Measurements from ENCODE around the gene MTARC1. TPM values are rescaled to one million over a fixed set of nuclear protein-coding genes. Genes with fewer than 3 reads are reported as not detected.

The MTARC1 gene
- 0.37 and 0.39 TPM in 2 replicates for total RNA-seq

GRCh38 chr1:220786337-220787068 lies at the start of gene MTARC1:
MTARC1 (plus strand) TSS chr1:220786913; CDS start chr1:220786945, 32 bp downstream.

GRCh38 chr1:220748089-220748934 lies 38.4 kb upstream of the MTARC1 start, which contains the start of gene MTARC2:
MTARC2 (plus strand) TSS chr1:220748322; CDS start chr1:220748532, 210 bp downstream.

Other genes with a start within 250 kb of the MTARC1 start
- gene C1orf115, start 96.5 kb upstream of the MTARC1 start, total RNA-seq: 0.20 and 0.37 TPM in 2 replicates
- gene MTARC2, start 38.6 kb upstream of the MTARC1 start, total RNA-seq: 2.9 and 3.1 TPM in 2 replicates
- gene HLX, start 92.5 kb downstream of the MTARC1 start, total RNA-seq: 5.1 and 10.3 TPM in 2 replicates

Measured in subcutaneous preadipocyte (primary cell).